GM19463 (cell line): ENCODE results near the gene TSPEAR.
"Not testable (repeated sequence)": the region's sequence is repeated elsewhere in the genome, so short reads cannot be mapped to it uniquely, and the experiment has no call there.

Experiments
- ATAC-seq: cut with Tn5 transposase; IDR thresholded peaks from one replicate; pipeline ENCODE4 v1.9.1; 2021; ENCODE audit warnings: mild to moderate bottlenecking, moderate library complexity; ENCODE audit not compliant: unreplicated experiment

TSPEAR gene

DNA sequence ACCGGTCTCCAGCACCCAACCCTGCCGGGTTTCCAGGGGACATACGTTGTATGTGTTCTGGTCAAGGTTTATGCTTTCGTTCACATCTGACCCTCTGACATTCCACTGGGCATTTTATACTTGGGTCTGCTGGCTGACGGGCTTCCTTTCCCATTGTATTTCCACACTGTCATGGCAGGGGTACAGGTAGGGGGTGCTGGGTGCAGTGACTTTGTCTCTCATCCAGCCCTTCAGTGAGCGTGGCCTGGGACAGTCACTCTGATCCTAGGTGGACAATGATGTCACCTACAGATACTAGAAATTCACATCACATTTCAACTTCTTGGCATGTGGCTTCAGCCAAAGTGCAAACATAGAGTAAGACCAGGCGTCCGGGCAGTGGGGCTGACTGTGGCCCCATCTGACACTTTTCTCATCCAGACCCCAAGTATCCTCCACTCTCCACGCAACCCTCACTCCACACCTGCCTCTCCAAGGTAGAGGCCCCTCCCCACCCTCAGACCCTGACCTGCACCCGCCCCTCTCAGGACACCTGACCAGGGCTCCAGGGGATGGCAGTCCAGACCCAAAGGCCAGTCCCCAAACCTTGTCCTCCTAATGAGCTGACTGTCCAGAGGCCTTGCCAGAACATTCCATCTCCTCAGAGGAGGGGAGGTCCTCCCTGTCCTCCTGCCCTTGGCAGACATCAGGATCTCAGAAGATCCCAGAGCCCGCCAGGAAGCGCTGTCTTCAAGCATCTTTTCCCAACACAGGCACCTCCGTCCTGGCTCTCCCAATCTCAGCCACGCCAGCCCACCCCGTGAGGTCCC is 75.0 kb downstream of the TSPEAR start:
- no peak for ATAC-seq

GRCh38 chr21:44632067-44632466 is 79.3 kb downstream of the TSPEAR start:
- no peak for ATAC-seq

DNA sequence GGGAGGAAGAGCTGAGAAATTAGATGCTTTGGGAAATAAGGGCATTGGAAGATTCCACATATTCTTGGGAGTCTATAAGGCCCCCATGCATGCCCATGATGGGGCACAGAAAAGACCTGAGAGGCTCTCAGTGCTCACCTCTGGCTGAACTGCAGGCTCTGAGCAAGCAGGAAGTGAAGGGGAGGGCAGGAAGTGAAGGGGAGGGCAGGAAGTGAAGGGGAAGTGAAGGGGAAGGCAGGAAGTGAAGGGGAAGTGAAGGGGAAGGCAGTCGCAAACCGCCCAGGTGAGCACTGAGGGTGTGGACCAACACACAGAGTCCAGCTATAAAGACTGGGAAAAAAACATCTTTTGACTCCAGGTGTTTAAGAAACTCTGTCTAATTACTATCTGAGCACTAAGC is 80.9 kb downstream of the TSPEAR start:
- ATAC-seq = no peak

DNA sequence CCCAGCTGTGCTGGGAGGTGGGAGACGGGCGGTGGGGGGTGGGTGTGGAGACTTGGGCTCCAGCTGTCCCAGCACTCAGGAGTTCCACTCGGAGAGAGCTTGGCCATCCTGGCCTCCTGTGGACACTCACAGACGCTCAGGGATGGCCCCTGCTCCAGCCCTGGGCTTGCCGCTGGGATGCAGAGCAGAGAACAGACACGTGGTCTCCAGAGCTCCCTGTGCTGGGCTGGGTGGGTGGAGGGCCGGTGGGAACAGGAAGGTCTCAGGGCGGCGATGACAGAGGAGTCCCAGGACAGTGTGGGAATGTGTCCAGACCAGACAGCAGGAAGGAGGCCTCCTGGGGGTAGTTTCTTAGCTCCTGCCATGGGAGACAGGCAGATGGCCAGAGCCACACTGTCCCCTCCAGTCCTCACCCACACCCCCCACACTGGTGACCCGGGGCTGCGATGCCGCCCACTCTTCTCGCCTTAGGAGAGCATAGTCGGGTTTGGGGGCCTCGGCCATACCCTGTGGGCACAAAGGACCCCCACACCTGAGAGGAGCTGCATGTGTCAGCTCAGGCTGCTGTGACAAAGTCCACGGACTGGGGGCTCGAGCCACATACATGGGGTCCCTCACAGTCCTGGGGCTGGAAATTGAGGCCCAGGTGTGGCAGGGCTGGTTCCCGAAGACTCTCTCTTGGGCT is 82.5 kb downstream of the TSPEAR start:
- ATAC-seq = no peak

DNA sequence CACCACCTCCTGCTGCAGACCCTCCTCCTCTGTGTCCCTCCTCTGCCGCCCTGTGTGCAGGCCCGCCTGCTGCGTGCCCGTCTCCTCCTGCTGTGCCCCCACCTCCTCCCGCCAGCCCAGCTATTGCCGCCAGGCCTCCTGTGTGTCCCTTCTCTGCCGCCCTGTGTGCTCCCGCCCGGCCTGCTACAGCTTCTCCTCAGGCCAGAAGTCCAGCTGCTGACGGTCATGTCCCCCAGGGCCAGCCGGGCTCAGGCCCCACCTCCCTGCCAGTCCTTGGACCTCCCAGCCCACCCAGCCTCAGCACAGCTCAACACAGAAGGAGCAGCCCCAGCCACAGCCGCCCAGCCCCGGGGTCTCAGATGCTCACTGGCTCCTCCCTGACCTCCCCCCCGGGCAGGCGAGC is 83.5 kb downstream of the TSPEAR start:
- not testable (repeated sequence) for ATAC-seq

DNA sequence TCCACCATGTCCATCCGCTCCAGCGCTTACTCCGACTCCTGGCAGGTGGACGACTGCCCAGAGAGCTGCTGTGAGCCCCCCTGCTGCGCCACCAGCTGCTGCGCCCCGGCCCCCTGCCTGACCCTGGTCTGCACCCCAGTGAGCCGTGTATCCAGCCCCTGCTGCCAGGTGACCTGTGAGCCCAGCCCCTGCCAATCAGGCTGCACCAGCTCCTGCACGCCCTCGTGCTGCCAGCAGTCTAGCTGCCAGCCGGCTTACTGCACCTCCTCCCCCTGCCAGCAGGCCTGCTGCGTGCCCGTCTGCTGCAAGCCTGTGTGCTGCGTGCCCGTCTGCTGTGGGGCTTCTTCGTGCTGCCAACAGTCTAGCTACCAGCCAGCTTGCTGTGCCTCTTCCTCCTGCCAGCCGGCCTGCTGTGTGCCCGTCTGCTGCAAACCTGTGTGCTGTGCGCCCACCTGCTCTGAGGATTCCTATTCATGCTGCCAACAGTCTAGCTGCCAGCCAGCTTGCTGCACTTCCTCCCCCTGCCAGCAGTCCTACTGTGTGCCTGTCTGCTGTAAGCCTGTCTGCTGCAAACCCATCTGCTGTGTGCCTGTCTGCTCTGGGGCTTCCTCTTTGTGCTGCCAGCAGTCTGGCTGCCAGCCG is 84.1 kb downstream of the TSPEAR start:
- not testable (repeated sequence) for ATAC-seq

DNA sequence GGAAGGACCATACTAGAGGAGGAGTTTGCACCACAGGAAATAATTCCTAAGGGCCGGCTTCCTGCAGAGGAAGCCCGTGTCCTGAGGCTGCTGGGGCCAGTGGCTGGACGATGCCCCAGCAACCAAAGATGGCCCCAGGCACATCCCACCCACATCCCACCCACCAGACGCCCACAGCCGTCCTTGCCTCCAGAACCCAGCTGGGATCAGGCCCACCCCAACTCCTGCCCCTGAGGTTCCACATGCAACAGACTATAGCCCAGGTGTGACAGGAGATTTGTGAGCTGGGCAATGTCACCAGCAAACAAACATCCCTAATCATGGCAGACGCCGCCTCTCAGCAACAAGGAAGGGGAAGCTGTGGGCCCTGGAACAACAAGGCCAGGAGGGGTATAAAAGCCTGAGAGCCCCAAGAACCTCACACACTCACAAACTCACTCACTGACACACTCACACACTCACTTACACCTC is 84.7 kb downstream of the TSPEAR start, which contains the start of gene KRTAP10-9:
Gene KRTAP10-9, plus strand, starts transcription at position 421 of the 471 bp plus-strand sequence. CDS start 79 bp downstream, outside the sequence.
- no peak for ATAC-seq

GRCh38 chr21:44626262-44626661 is 85.1 kb downstream of the TSPEAR start:
- ATAC-seq = no peak

DNA sequence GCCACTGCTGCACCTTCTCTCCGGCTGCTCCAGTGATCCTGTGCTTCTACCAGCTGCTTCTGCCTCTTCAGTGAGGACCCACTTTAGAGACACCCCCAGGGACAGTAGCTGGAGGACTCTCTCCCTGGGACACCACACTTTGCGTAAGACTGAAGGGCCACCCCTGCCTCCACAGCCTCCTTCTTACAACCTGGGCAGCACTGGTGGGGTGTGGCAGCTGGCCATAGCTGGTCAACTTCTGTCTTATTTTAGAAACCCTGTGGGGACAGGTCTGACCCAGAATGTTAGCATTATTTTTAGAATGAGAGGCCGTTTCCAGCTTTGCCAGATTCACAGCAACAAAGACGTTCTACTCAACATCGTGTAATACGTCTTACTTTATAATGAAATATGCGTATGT is 85.6 kb downstream of the TSPEAR start:
- ATAC-seq = no peak

- ATAC-seq = no peak
Measured at GRCh38 chr21:44623575-44623974, 87.8 kb downstream of the TSPEAR start.

- no peak for ATAC-seq
Measured at GRCh38 chr21:44619886-44620285, 91.5 kb downstream of the TSPEAR start.

- no peak for ATAC-seq
Measured at GRCh38 chr21:44618909-44619308, 92.5 kb downstream of the TSPEAR start.

GRCh38 chr21:44618504-44618903 is 92.9 kb downstream of the TSPEAR start:
- ATAC-seq = no peak

DNA sequence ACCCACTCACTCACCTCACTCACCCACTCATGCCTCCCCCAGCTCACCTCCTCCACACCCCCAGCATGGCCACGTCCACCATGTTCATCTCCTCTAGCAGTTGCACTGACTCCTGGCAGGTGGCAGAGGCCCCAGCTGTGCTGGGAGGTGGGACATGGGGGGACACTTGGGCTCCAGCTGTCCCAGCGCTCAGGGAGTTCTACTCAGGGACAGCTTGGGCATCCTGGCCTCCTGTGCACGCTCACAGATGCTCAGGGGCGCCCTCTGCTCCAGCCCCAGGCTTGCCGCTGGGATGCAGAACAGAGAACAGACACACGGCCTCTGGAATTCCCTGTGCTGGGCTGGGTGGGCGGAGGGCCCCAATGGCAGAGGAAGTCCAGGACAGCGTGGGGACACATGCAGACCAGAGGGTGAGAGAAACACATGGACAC is 94.3 kb downstream of the TSPEAR start:
- ATAC-seq = no peak

- ATAC-seq = no peak
Measured at GRCh38 chr21:44616591-44616926, 94.8 kb downstream of the TSPEAR start.

- ATAC-seq = no peak
Measured at GRCh38 chr21:44615911-44616590, 95.3 kb downstream of the TSPEAR start.

- no peak for ATAC-seq
Measured at GRCh38 chr21:44615466-44615865, 95.9 kb downstream of the TSPEAR start.

- ATAC-seq = no peak
Measured at GRCh38 chr21:44614961-44615391, 96.4 kb downstream of the TSPEAR start.

- ATAC-seq = no peak
Measured at GRCh38 chr21:44614161-44614631, 97.2 kb downstream of the TSPEAR start.

DNA sequence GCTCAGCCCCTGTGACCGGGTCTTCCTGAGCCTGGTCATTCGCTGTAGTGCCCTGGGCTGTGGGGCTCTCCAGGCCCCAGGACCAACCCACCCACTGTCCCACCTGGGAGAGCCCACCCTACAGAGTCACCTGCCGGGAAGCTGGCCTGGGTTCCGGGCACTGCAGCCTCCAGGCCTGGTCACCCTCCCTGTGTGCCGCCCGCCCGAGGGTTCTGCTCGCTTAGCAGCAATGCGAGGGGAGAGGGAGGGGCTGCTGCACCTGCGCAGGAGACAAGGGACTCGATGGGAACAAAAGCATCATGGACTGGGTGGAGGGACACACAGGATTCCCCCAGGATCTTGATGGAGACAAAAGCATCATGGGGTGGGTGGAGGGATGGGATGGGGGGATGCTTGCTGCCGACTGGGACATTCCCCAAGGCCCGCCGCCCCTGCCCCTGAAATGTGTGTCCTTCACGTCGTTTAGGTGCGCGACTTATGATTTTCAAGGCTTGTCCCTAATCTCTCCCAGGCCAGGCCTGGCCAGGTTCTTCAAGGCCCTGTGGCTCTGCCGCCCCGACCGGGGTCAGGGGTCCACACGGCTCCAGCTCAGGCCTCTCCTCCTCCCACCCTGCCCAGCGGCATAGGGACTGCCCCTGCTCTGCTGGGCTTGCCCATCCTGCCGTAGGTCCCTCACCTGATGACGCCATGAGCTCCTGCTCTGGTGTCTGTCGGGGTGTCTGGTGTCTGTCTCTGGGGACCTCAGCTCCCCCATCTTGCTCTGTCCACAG is 97.8 kb downstream of the TSPEAR start:
- no peak for ATAC-seq
